Kidney glomerular epithelial cell (primary cell): Measurements from ENCODE around the gene ZFP2.

ENCODE experiments used
- DNase-seq: peaks from one replicate; lab custom pipeline; 2025; lab: John Stamatoyannopoulos, UW

The ZFP2 gene

DNA sequence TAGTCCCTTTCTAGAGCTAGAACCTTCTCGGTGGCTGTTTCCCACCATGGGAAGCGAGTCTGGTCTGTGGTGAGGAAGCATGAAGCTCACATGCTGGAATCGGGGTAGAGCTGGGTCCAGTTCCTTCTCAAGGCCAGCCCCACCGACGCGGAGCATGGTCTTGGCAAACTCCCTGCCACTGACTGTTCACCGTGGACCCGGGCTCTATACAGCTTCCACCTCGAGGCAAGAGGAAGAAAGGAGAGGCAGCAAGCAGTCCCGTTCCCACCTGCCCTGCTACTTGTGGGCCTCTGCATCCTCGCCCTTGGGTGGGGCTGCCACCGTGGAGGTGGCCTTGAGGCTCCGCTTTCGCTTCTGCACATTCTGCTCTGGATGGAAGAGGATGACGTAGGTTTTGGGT lies 85.7 kb downstream of the ZFP2 start:
- DNase-seq, result no peak
